ENCODE measurements around the gene LSM14A.

- TF ChIP-seq, protein P1, sequence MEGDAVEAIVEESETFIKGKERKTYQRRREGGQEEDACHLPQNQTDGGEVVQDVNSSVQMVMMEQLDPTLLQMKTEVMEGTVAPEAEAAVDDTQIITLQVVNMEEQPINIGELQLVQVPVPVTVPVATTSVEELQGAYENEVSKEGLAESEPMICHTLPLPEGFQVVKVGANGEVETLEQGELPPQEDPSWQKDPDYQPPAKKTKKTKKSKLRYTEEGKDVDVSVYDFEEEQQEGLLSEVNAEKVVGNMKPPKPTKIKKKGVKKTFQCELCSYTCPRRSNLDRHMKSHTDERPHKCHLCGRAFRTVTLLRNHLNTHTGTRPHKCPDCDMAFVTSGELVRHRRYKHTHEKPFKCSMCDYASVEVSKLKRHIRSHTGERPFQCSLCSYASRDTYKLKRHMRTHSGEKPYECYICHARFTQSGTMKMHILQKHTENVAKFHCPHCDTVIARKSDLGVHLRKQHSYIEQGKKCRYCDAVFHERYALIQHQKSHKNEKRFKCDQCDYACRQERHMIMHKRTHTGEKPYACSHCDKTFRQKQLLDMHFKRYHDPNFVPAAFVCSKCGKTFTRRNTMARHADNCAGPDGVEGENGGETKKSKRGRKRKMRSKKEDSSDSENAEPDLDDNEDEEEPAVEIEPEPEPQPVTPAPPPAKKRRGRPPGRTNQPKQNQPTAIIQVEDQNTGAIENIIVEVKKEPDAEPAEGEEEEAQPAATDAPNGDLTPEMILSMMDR (IDR thresholded peaks at IDR 0.05; ENCODE audit: low read length): no peak
- TF ChIP-seq EZH2phosphoT487 (IDR thresholded peaks at IDR 0.05; ENCODE audit: low read length): no peak
- no peak for TF ChIP-seq EZH2 (optimal IDR thresholded peaks at IDR 0.05; ENCODE audit: low read depth, low read length)
These were observed 36.1 kb downstream of the LSM14A start for GRCh38 chr19:34208291-34208884.

Data from MM.1S (cell line).